OCI-LY1 (cell line): Measurements from ENCODE around the gene FKBP15.

Experiments used
- CTCF ChIP-seq: fragments of 200-600 bp; sonication (generic), shearing (Covaris generic); IDR thresholded peaks from 2 replicates; pipeline ENCODE4 v1.5.1; 2017; ENCODE audit warnings: mild to moderate bottlenecking, antibody characterized with exemption, low read length, moderate library complexity, mixed read lengths
- EZH2 ChIP-seq: fragments of 200-600 bp; sonication (generic), shearing (Covaris generic); IDR thresholded peaks from 2 replicates; pipeline ENCODE4 v1.8.0; 2017; ENCODE audit warnings: borderline replicate concordance, mixed run types, mild to moderate bottlenecking, antibody characterized with exemption, low read length, moderate library complexity, mixed read lengths

DNA sequence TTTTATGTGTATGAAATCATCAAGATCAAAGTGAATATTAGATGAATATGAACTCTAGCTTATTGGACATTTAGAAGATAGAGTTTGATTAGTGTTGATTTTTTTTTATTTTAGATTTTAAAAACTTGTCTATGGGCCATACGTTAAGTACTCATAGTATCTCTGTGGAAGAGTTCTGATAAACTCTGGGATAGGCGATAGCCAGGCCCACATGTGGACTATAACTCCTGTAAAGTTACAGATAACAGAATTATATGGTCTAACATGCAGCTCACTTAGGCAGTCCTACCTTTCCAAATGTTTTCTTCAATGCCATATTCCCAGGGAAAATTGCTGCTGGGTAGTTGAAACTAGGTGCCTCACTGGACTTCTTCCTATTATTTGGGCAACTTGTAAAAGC lies 10.6 kb upstream of the FKBP15 start:
- TF ChIP-seq CTCF (no peak), EZH2 (no peak)
